DND-41 (cell line): ENCODE results near the gene SMAD9.

ENCODE experiments used
- ATAC-seq: fragments of 200-7000 bp; cut with Tn5 transposase; 3 replicates; pipeline ENCODE4 v1.9.1; 2021; ENCODE audit warnings: low read depth; ENCODE audit not compliant: insufficient read depth
- DNase-seq: peaks from one replicate; pipeline ENCODE4 v3.0.0-alpha.2; 2020
- H2AFZ ChIP-seq: 2 replicates; pipeline ENCODE4 v1.6.0; 2012; ENCODE audit warnings: low read depth, low read length
- H3K27ac ChIP-seq: 2 replicates; pipeline ENCODE4 v1.5.1; 2012; ENCODE audit warnings: low read length, inconsistent platforms
- H3K27me3 ChIP-seq: fragments of 200-600 bp; sonication (generic); 2 replicates; pipeline ENCODE4 v1.6.0; 2012; ENCODE audit warnings: low read length, mild to moderate bottlenecking, inconsistent platforms; ENCODE audit not compliant: insufficient read depth, poor library complexity
- H3K36me3 ChIP-seq: 2 replicates; pipeline ENCODE4 v1.5.1; 2012; ENCODE audit warnings: low read length, inconsistent platforms; ENCODE audit not compliant: insufficient read depth
- H3K4me1 ChIP-seq: 2 replicates; pipeline ENCODE4 v1.5.1; 2012; ENCODE audit warnings: mild to moderate bottlenecking, low read length; ENCODE audit not compliant: insufficient read depth
- H3K4me2 ChIP-seq: 2 replicates; pipeline ENCODE4 v1.6.0; 2012; ENCODE audit warnings: mild to moderate bottlenecking, moderate library complexity, low read length, inconsistent platforms; ENCODE audit not compliant: insufficient read depth
- H3K4me3 ChIP-seq, 2 experiments: fragments of 200-600 bp in 1 of 2; shearing (Covaris generic) in 1 of 2; 2 replicates each; pipeline ENCODE4 v1.5.1; 2012 to 2016; ENCODE audit warnings: inconsistent platforms in 2 of 2, low read length in 2 of 2, mild to moderate bottlenecking in 2 of 2, low read depth in 1 of 2, moderate library complexity in 1 of 2
- H3K79me2 ChIP-seq: 2 replicates; pipeline ENCODE4 v1.6.0; 2012; ENCODE audit warnings: low read length, inconsistent platforms; ENCODE audit not compliant: insufficient read depth
- H3K9ac ChIP-seq: 2 replicates; pipeline ENCODE4 v1.6.0; 2012; ENCODE audit warnings: low read depth, mild to moderate bottlenecking, inconsistent platforms, low read length, moderate library complexity
- H3K9me3 ChIP-seq: 2 replicates; pipeline ENCODE4 v1.5.1; 2012; ENCODE audit warnings: low read length, moderate library complexity, mild to moderate bottlenecking, inconsistent platforms; ENCODE audit not compliant: insufficient read depth, severe bottlenecking
- H4K20me1 ChIP-seq: 2 replicates; pipeline ENCODE4 v1.6.0; 2012; ENCODE audit warnings: low read length; ENCODE audit not compliant: insufficient read depth
- CTCF ChIP-seq: IDR thresholded peaks from 2 replicates; pipeline ENCODE4 v1.5.1; 2012; ENCODE audit warnings: borderline replicate concordance, low read length, moderate library complexity, mild to moderate bottlenecking; ENCODE audit not compliant: poor library complexity, severe bottlenecking; ENCODE audit errors: extremely low read depth
- EZH2 ChIP-seq: IDR thresholded peaks from 3 replicates; pipeline ENCODE4 v1.6.1; 2012; ENCODE audit warnings: borderline replicate concordance, low read depth, mild to moderate bottlenecking, moderate library complexity, low read length, inconsistent platforms; ENCODE audit not compliant: severe bottlenecking

Gene SMAD9

GRCh38 chr13:36918246-36919131 is 1.5 kb downstream of the SMAD9 start:
- H3K36me3 ChIP-seq: no peaks in the 10 kb centered on the region
- H3K79me2 ChIP-seq: no peaks in the 10 kb centered on the region
- H4K20me1 ChIP-seq: no peaks in the 10 kb centered on the region
- TF ChIP-seq CTCF: no peak
- no peak for TF ChIP-seq EZH2
- DNase-seq: no peak
- H3K4me3 ChIP-seq: no peak overlapping the region
- H3K27ac ChIP-seq: no peak overlapping the region
- H3K9me3 ChIP-seq: no peaks in the 10 kb centered on the region
- no peak for ATAC-seq
- H2AFZ ChIP-seq: no peak overlapping the region
- H3K27me3 ChIP-seq: peaks cover 4% of the 10 kb centered on the region
- no peak overlapping the region for H3K9ac ChIP-seq
- no peaks in the 10 kb centered on the region for H3K4me1 ChIP-seq
- H3K4me2 ChIP-seq: no peak overlapping the region

- TF ChIP-seq CTCF: no peak
- no peak for TF ChIP-seq EZH2
- Histone ChIP-seq H3K4me2 (no peak overlapping the region), H3K9ac (no peak overlapping the region), H4K20me1 (no peaks in the 10 kb centered on the region), H3K27ac (no peak overlapping the region), H3K4me1 (no peaks in the 10 kb centered on the region), H3K27me3 (peaks cover 4% of the 10 kb centered on the region), H2AFZ (no peak overlapping the region), H3K79me2 (no peaks in the 10 kb centered on the region), H3K36me3 (no peaks in the 10 kb centered on the region), H3K4me3 (no peak overlapping the region), H3K9me3 (no peaks in the 10 kb centered on the region)
- DNase-seq: no peak
- no peak for ATAC-seq
These were observed 2.7 kb downstream of the SMAD9 start for GRCh38 chr13:36917311-36917710.

GRCh38 chr13:36915896-36916640 is 4.0 kb downstream of the SMAD9 start:
- Histone ChIP-seq H3K36me3 (no peaks in the 10 kb centered on the region), H3K79me2 (no peaks in the 10 kb centered on the region), H3K27ac (no peak overlapping the region), H3K9ac (no peak overlapping the region), H2AFZ (no peak overlapping the region), H3K4me3 (no peak overlapping the region), H3K4me2 (no peak overlapping the region), H3K9me3 (no peaks in the 10 kb centered on the region), H4K20me1 (no peaks in the 10 kb centered on the region), H3K4me1 (no peaks in the 10 kb centered on the region), H3K27me3 (peaks cover 4% of the 10 kb centered on the region)
- DNase-seq: no peak
- ATAC-seq: no peak
- no peak for TF ChIP-seq EZH2
- no peak for TF ChIP-seq CTCF
